Common myeloid progenitor, CD34-positive (primary cell): ENCODE data around the gene CLTCL1.

Experiments used
- CTCF ChIA-PET: fragments of 350-600 bp; sonication (Branson Sonifier 250); formaldehyde crosslinking; loops from one replicate; lab custom pipeline; 2021; ENCODE audit warnings: antibody characterized with exemption; lab: Charles Lee
- POLR2A ChIA-PET: fragments of 350-600 bp; sonication (Branson Sonifier 250); formaldehyde crosslinking; loops from one replicate; lab custom pipeline; 2021; ENCODE audit warnings: antibody characterized with exemption; lab: Charles Lee
- DNase-seq, 3 donors: peaks; one replicate each; pipeline versions ENCODE4 v3.0.0 to v3.0.0-alpha.2; 2013
- H3K27ac ChIP-seq, 2 experiments: 1 replicate in 1 of 2; 2 replicates in 1 of 2; pipeline ENCODE4 v1.7.0; 2013; ENCODE audit warnings: inconsistent platforms in 2 of 2, low read length in 2 of 2, mild to moderate bottlenecking in 2 of 2, low read depth in 1 of 2, moderate library complexity in 1 of 2; ENCODE audit not compliant: severe bottlenecking in 2 of 2, insufficient read depth in 1 of 2, poor library complexity in 1 of 2
- H3K27me3 ChIP-seq, 5 experiments: replicated peaks in 2 of 5; 1 replicate in 3 of 5; 2 replicates in 2 of 5; pipeline versions ENCODE4 v1.6.1 to v1.7.0; 2013; ENCODE audit warnings: low read length in 4 of 5, mild to moderate bottlenecking in 2 of 5, moderate library complexity in 2 of 5, inconsistent platforms in 1 of 5; ENCODE audit not compliant: insufficient read depth in 5 of 5, control insufficient read depth in 4 of 5
- H3K36me3 ChIP-seq, 4 experiments: 1 replicate in 2 of 4; 2 replicates in 2 of 4; pipeline versions ENCODE4 v1.6.1 to v1.7.0; 2013; ENCODE audit warnings: low read length in 3 of 4, control low read depth in 1 of 4, mild to moderate bottlenecking in 1 of 4; ENCODE audit not compliant: control insufficient read depth in 4 of 4, insufficient read depth in 4 of 4
- H3K4me1 ChIP-seq, 4 experiments: 1 replicate in 3 of 4; 2 replicates in 1 of 4; pipeline versions ENCODE4 v1.6.1 to v1.7.1; 2013; ENCODE audit warnings: low read length in 3 of 4, mild to moderate bottlenecking in 3 of 4, control low read depth in 1 of 4, inconsistent platforms in 1 of 4, moderate library complexity in 1 of 4; ENCODE audit not compliant: control insufficient read depth in 4 of 4, insufficient read depth in 4 of 4; ENCODE audit errors: control extremely low read depth in 1 of 4
- H3K4me3 ChIP-seq, 7 experiments: 1 replicate in 4 of 7; 2 replicates in 3 of 7; pipeline versions ENCODE4 v1.5.1 to v1.7.0; 2013; ENCODE audit warnings: mild to moderate bottlenecking in 7 of 7, low read length in 6 of 7, moderate library complexity in 6 of 7, inconsistent platforms in 2 of 7, low read depth in 2 of 7, control low read depth in 1 of 7; ENCODE audit not compliant: insufficient read depth in 4 of 7, control insufficient read depth in 1 of 7; ENCODE audit errors: extremely low read depth in 1 of 7
- H3K9me3 ChIP-seq, 5 experiments: 1 replicate in 4 of 5; 2 replicates in 1 of 5; pipeline versions ENCODE4 v1.6.1 to v1.7.1; 2013; ENCODE audit warnings: low read length in 4 of 5, mild to moderate bottlenecking in 2 of 5, inconsistent platforms in 1 of 5, low read depth in 1 of 5, moderate library complexity in 1 of 5; ENCODE audit not compliant: control insufficient read depth in 4 of 5, insufficient read depth in 2 of 5; ENCODE audit errors: control extremely low read depth in 1 of 5
- WGBS: methylation state at CpG from one replicate; pipeline ENCODE4 v1.1.5; 2013; ENCODE audit not compliant: insufficient coverage; 5-methylcytosine and 5-hydroxymethylcytosine counted together

The CLTCL1 gene

DNA sequence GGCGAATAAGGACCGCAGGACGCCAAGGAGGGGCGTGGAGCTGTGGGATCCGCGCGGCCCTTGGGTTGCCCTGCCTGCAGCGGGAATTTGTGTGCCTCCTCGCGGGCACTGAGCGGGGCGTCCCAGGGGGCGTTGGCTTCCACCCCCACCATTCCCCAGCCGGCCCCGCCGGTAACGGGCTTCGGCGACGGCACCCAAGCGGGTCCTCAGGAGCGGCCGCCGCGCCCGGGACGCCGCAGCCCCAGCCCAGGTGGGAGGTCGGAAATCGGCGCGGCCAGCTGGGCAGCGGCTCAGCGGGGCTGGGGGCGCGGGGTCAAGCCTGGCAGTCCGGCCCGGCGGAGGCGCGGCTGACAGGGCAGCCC lies 320 bp downstream of the CLTCL1 start:
- ChIA-PET POLR2A (no interaction called here), CTCF (no interaction called here)
- H3K4me1 ChIP-seq: peaks cover 0 to 32% (median 23%) of the 10 kb centered on the region in 4 experiments
- 0% methylated on average over 33 of the region's 41 CpGs for WGBS
- H3K27ac ChIP-seq: no peak overlapping the region
- H3K4me3 ChIP-seq: peak overlapping the region; percentile 56 to 79 (median 67)
- peak in 1 of 3 donors; percentile 25 for DNase-seq
- no peaks in the 10 kb centered on the region for H3K36me3 ChIP-seq
- peaks cover 0 to 20% (median 13%) of the 10 kb centered on the region in 5 experiments for H3K27me3 ChIP-seq
- H3K9me3 ChIP-seq: no peaks in the 10 kb centered on the region

DNA sequence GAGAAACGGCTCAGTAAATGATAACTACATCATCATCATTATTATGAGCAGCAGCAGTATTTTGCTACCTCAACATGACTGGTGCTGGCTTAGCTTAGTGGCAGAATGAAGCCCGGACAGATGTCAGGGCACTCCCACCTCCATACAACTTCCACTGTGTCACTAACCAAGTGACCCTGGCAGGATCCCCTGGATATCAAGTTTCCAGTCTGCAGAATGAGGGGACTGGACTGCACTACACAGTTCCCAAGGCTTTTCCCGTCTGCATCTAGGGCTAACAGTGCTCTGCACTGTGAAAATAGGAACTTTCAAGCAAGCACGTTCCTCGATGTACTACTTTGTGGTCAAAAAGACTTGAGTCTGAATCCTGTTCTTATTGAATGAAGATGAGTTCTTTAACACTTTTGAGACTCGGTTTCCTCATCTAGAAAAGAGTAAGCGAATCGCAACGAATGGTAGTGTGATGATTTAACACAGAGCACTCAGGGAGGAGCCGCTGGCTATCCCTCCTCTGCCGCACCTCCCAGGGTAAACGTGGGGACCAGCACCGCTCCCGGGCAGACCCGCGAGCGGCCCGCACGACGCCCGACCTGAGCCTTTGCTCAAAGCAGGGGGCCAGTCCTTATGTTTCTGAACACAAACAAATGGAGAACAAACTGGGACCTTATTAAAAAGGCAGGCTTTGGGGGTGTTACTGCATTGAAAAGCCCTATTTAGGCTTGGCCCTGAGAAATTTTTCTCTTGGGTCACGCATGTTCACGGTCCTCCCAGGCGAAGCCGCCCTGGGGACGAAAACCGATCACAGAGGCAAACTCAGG lies 910 bp downstream of the CLTCL1 start:
- CTCF ChIA-PET: no interaction called here
- Histone ChIP-seq H3K9me3 (no peaks in the 10 kb centered on the region), H3K27me3 (peaks cover 0 to 20% (median 13%) of the 10 kb centered on the region in 5 experiments), H3K4me3 (peak overlapping the region; percentile 56 to 79 (median 67)), H3K4me1 (peaks cover 0 to 32% (median 23%) of the 10 kb centered on the region in 4 experiments), H3K36me3 (no peaks in the 10 kb centered on the region), H3K27ac (no peak overlapping the region)
- WGBS: 19% methylated on average over 23 of the region's 27 CpGs
- POLR2A ChIA-PET: no interaction called here
- peak in 2 of 3 donors; percentile 38 to 50 for DNase-seq

- Histone ChIP-seq H3K4me3 (no peak overlapping the region), H3K27ac (no peak overlapping the region), H3K9me3 (no peaks in the 10 kb centered on the region), H3K4me1 (peaks cover 0 to 32% (median 23%) of the 10 kb centered on the region in 4 experiments), H3K36me3 (no peaks in the 10 kb centered on the region), H3K27me3 (peaks cover 0 to 20% (median 13%) of the 10 kb centered on the region in 5 experiments)
- peak; percentile 25 to 73 (median 68) for DNase-seq
- POLR2A ChIA-PET: no interaction called here
- 50% methylated on average over 5 of the region's 5 CpGs for WGBS
- CTCF ChIA-PET: no interaction called here
Measured at GRCh38 chr22:19289475-19290161, 1.9 kb downstream of the CLTCL1 start.

DNA sequence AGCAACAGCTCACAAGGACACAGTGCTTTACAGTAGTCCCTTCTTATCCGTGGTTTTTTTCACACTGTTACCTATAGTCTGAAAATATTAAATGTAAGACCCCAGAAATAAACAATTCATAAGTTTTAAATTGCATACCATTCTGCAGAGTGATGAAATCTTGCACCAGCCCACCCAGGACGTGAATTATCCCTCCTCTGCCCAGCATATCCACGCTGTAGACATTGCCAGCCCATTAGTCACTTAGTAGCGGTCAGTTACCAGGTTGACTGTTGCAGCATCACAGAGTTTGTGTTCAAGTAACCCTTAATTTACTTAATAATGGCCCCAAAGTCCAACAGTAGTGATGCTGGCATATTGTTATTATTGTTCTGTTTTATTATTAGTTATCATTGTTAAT lies 3.6 kb downstream of the CLTCL1 start:
- H3K9me3 ChIP-seq: no peaks in the 10 kb centered on the region
- H3K36me3 ChIP-seq: no peaks in the 10 kb centered on the region
- WGBS: 92% methylated on average over 2 of the region's 4 CpGs
- DNase-seq: no peak
- POLR2A ChIA-PET: no interaction called here
- H3K4me1 ChIP-seq: peaks cover 0 to 32% (median 23%) of the 10 kb centered on the region in 4 experiments
- no peak overlapping the region for H3K27ac ChIP-seq
- H3K4me3 ChIP-seq: no peak overlapping the region
- CTCF ChIA-PET: interaction anchor here (1.0 kb wide), 1 partner anchor 11 kb away, joined by 3 read pairs; no protein-coding TSS in a partner anchor
- peaks cover 0 to 20% (median 13%) of the 10 kb centered on the region in 5 experiments for H3K27me3 ChIP-seq

DNA sequence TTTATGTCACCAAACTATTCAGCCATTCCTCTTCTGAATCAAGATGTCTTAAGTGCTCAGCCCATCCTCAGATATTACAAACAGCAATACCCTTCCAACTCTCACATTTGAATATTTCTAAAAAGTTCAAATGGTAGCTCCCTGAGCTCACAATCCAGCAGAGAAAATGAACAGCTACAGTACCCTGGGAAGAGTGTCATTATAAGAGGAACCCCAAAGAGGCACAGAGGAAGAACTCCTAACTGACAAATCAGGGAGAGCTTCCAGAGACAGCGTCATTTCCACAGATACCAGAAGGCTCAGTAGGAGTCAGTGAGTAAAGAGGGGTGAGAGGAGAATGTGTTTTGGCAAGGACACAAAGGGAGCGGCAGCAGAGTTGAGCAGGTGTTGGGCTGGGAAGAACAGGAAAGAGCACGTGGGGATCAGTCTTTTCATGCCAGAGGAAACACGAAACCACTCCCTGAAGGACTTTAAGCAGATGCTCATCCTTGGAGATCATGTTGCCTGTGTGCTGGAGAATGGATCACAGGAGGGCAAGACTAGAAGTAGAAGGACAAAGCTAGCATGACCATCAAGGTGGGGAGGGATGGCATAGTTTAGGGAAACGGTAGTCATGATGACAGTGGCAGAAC lies 4.3 kb downstream of the CLTCL1 start:
- CTCF ChIA-PET: interaction anchor here (0.6 to 1.6 kb wide), 3 partner anchors 9 to 1520 kb away, joined by 3 to 4 read pairs (median 4); no protein-coding TSS in a partner anchor
- WGBS: 91% methylated on average over 5 of the region's 5 CpGs
- DNase-seq: no peak
- peaks cover 0 to 20% (median 13%) of the 10 kb centered on the region in 5 experiments for H3K27me3 ChIP-seq
- POLR2A ChIA-PET: no interaction called here
- no peak overlapping the region for H3K27ac ChIP-seq
- H3K4me1 ChIP-seq: peaks cover 0 to 27% (median 17%) of the 10 kb centered on the region in 4 experiments
- no peaks in the 10 kb centered on the region for H3K36me3 ChIP-seq
- H3K4me3 ChIP-seq: no peak overlapping the region
- no peaks in the 10 kb centered on the region for H3K9me3 ChIP-seq

- Histone ChIP-seq H3K4me1 (peaks cover 0 to 16% (median 8%) of the 10 kb centered on the region in 4 experiments), H3K27ac (no peak overlapping the region), H3K4me3 (no peak overlapping the region), H3K27me3 (peaks cover 0 to 16% (median 7%) of the 10 kb centered on the region in 5 experiments), H3K36me3 (no peaks in the 10 kb centered on the region), H3K9me3 (no peaks in the 10 kb centered on the region)
- ChIA-PET CTCF (interaction anchor here (1.6 kb wide), 1 partner anchor 11 kb away, joined by 4 read pairs; no protein-coding TSS in a partner anchor), POLR2A (no interaction called here)
- no peak for DNase-seq
- WGBS: no CpG with 5 or more reads among the region's 1 CpG
Measured at GRCh38 chr22:19285831-19286230, 5.7 kb downstream of the CLTCL1 start.
